ENCODE measurements around the gene COL18A1.

DNA sequence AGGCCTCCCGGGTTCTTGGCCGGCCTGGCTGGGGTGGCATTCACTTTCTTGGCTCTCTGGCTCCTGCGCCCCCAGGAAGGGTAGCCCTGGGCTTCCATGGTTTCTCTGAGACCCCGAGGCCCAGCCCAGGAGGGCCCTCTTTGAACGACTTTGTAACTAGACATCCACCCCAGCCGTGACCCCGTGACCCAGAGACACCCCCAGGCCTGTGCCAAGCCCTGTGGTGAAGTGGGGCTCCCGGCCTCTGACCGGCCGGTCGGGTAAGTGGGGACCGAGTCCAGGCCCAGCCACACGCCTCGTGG is 64.0 kb downstream of the COL18A1 start:
- TF ChIP-seq CTCF (IDR thresholded peaks at IDR 0.05) (no peak), POLR2AphosphoS5 (IDR thresholded peaks at IDR 0.05) (no peak), POLR2A (IDR thresholded peaks at IDR 0.05) (no peak), EP300 (IDR thresholded peaks at IDR 0.05) (no peak)

Measured in sigmoid colon (tissue), 4 donors.